ENCODE results near the gene KCNMA1.

- TF ChIP-seq POLR2A (IDR thresholded peaks at IDR 0.05), result no peak
- TF ChIP-seq CTCF (IDR thresholded peaks at IDR 0.05), result no peak
Measured at GRCh38 chr10:77212632-77213031, 425.0 kb downstream of the KCNMA1 start.
